NCI-H2107 (cell line): ENCODE results near the gene ARF1.
"Not testable (repeated sequence)": the region's sequence is repeated elsewhere in the genome, so short reads cannot be mapped to it uniquely, and the experiment has no call there.

ENCODE experiments used
- DNase-seq: peaks from one replicate; lab custom pipeline; 2025; lab: John Stamatoyannopoulos, UW

ARF1 gene

DNA sequence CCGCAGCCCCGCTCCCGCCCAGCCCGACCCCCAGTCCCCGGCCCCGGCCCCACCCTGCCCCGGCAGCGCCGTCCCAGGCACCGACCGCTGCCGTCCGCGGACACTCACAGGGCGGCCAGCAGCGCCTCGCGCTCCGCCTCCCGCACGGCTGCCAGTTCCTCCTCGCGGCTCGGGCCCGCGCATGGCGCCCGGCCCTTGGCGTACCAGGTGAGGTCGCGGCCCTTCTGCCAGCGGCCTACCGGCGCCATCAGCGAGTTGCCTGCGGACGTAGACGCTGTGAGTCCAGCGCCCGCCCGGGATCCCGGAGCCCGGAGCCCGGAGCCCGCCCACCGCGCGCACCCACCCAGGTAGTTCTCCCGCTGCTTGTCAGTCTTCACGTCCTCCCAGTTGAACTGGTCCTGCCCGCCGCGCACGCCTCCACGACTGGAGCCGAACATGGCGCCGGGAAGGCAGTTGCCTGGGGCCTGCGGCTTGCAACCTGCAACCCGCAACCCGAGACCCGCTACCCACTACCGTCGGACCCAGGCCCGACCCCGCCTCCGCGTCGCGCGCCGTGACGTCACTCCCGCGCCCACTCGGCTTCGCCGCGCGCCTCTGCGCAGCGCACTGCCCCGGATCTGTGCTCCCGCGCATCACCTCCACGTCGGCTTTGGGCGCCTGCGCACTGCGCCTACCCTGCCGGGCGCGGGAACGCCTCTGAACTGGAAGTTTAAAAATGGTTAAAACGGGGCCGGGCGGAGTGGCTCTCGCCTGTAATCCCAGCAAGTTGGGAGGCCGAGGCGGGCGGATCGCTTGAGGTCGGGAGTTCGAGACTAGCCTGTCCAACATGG lies 20.5 kb downstream of the ARF1 start, which contains the start of gene C1orf35:
TSS of gene C1orf35 (minus strand) at position 535 of the 830 bp plus-strand sequence. CDS start at position 437, 98 bp downstream.
- DNase-seq = peak; percentile 92

DNA sequence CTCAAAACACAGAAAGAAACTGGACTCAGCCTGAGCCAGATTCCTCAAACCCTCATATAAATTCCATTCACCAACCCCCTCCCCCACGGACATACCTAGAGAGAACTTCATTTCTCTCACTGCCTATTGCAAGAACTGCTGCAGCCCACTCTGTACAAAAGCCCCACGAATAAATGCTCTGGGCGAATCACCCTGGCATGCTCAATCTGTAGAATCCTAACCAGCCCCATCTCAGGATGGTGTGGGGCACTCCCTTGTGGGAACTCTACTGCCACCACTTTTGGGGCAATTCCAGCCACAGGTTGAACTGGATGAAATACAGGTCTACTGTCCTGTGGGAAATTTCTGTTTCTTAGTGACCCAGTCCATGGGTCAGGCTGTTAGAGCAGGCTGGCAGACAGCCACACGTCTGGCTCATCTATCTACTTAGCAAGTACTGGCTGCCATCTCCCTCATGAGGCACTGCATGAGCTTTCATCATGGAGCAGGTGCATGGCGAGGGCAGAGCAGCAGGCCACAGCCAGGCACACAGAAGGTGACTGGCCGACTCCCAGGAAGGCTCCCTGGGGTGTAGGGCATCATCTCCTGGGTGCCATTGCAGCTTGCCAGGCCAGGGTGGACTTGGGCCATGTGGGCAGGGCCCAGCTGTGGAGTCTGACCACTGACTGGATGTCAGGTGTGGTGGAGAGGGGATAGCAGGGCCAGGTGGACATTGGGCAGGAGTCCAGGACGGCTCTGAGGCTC lies 22.2 kb downstream of the ARF1 start:
- DNase-seq = no peak

DNA sequence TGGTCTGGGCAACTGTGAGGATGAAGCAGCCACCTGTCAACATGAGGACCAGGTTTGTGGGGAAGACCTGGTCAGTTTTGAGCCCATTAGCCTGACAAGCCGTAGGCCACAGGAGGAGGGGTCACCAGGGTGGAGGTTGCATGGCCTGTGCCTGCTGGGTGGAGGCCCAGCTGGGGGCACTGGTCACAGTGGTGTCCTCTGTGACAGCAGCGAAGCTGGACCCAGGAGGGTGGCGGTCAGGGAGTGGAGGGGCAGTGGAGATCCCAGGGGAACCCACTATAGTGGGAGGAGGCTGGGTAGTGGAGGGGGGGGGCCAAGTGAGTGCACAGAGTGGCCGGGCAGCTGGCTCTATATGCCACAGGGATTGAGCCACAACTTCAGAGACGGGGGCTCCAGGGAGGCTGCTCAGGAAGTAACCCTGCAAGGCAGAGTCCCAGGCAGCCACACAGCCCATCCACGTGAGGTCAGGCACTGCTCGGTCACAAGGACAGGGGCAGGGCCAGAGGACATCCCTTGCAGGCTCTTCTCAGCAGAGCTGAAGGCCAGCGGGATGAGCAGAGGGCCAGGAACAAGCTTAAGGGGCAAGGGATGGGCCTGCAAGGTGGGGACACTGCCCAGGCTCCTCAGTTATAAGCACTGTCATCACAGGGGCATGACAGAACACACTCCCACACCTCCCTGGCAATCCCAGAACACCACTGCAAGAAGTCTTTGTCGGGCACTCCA lies 22.9 kb downstream of the ARF1 start:
- DNase-seq = no peak

DNA sequence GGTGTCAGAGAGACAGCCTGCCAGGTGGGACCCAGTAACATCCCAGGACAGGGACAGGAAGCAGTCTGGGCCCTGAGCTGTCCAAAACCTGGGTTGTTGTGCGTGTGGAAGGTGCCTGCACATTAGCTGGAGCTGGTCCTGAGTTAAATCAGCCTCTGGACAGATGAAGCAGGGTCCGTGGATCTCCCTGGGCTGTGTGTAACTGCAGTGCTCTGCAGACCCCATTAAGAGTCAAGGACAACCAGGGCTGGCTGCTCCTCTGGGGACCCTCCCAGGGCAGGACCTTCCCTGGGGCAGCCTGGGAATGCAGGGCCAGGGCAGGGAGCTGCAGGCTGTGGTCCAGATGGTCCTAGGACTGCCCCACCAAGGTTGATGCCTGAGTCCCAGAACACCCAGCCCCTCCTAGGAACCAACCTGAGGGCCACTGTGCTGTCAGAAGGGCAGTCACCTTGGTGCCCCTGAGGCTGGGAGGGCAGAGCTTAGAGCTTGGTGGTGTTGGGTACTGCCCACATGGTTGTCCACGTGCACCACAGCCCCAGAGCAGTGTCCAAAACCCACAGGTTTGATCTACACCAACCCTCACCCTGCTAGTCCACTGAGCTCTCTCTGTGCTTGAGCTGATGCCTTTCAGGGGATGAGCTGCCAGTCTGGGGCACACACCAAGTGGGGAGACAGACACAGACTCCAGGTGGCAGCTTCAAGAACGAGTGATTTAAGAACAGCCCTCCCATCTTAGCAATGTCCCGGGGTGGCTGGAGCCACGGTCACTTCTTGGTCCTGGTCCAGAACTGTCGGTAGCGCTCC lies 23.7 kb downstream of the ARF1 start:
- no peak for DNase-seq

DNA sequence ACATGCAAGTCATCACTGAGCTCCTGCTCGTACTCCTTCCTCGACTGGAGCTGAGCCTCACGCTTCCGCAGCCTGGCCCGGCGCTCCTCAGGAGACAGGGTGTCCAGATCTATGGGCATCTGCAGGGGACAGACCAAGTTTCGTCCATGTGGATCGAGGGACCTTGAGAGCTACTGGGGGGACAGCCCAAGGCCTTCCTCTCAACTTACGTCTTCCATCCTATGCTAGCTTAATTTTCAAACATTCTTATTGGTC lies 24.2 kb downstream of the ARF1 start:
- DNase-seq = no peak

GRCh38 chr1:228107636-228108035 lies 25.1 kb downstream of the ARF1 start:
- no peak for DNase-seq

DNA sequence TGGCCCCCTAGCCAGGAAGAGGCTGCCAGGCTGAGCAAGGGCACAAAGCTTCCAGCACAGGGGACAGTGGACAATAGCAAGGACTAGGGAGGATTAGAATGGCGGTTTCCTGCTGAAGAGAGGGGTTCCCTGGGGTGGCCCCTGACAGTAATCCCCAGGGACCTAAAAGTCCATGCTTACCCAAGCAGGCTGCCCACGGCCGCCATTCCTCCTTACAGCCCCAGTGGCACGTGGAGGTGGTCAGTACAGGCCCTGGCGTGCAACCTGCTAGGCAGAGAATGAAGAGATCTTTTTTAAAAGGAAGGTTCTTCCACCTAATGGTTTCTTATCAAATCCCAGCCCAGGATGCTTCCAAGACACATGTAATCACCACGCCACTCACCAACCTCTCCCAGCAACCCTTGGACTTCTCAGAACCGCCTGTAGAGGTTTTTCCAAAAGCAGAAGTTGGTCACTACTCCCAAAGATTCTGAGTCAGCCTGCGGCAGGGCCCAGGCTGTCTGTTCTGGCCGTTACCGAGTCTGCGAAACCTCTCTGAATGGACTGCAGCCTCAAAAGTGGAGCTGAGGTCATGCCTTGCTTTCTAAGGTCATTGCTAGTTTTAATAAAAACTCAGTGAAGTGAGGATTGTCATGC lies 25.7 kb downstream of the ARF1 start:
- no peak for DNase-seq

DNA sequence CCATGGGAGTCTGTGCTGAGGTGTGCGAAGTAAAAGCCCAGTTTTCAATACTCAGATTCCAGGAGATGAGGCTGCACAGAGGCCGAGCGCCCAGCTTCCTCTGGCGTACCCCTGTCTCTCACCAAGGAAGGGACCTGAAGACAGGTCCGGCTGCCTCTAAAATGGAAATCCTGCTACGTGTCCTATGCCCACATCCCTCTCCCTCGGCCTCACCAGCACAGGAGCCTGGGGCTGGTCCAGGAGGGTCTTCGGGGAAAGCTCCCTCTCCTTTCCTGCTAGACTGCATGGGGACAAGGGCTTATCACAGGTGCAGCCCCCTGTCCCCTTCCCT lies 26.2 kb downstream of the ARF1 start:
- DNase-seq = no peak

GRCh38 chr1:228109073-228109961 lies 26.8 kb downstream of the ARF1 start, which contains the start of gene MRPL55:
TSS of gene MRPL55 (minus strand) at chr1:228109299. CDS start at chr1:228108260, 1,039 bp downstream.
- peak; percentile 95 for DNase-seq

- no peak for DNase-seq
These were observed 27.5 kb downstream of the ARF1 start for GRCh38 chr1:228109962-228110488.

GRCh38 chr1:228110556-228110955 lies 28.0 kb downstream of the ARF1 start:
- no peak for DNase-seq

DNA sequence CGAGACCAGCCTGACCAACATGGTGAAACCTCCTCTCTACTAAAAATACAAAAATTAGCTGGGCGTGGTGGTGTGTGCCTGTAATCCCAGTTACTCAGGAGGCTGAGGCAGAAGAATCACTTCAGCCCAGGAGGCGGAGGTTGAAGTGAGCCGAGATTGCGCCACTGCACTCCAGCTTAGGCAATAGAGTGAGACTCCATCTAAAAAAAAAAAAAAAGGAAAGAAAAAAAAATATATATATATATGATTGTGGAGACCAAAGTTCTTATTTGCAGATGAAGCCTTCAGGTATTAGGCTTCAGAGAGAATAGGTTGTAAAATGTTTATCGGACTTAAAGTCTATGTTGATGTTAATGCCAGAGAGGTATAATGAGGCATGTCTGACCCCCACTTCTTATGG lies 28.8 kb downstream of the ARF1 start:
- not testable (repeated sequence) for DNase-seq

- DNase-seq = no peak
These were observed 29.7 kb downstream of the ARF1 start for GRCh38 chr1:228112167-228112566.

DNA sequence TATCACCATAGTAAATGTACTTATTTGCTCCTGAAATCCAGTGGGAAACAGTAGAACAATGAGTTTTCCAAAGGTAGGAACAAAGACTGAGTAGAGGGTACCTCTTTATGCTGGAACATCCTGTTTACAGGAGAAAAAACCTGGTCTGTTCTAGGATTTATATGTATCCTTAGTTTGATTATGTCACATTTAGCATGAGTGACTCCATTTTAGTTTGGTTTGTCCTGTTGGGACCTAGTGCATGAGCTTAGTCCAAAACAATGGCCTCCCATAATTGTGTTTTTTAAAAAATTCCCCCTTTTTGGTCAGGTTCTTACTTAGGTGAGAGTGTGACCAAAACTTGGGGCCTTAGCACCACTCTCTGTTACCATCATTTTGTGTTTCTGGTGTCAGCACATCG lies 30.1 kb downstream of the ARF1 start:
- DNase-seq = no peak

DNA sequence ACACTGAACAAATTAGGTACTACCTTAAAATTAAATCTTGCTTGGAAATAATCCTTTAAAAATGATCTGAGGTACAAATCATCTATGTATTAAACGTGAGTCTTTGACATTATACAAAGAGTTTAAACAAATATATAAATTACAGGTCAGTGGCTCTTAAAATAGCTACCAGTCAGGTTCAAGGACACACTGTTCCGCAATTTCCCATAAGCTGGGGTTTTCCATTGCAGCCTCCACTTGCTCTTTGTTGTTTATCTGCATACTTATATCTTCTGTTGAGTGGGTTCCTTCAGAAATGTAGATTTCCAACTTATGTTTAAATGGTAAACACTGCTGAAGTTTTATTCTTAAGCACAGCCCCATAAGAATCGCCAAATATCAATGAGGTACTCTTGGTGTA lies 32.3 kb downstream of the ARF1 start:
- no peak for DNase-seq

GRCh38 chr1:228117335-228117734 lies 34.8 kb downstream of the ARF1 start:
- no peak for DNase-seq

- DNase-seq = no peak
These were observed 35.5 kb downstream of the ARF1 start for GRCh38 chr1:228118040-228118439.

DNA sequence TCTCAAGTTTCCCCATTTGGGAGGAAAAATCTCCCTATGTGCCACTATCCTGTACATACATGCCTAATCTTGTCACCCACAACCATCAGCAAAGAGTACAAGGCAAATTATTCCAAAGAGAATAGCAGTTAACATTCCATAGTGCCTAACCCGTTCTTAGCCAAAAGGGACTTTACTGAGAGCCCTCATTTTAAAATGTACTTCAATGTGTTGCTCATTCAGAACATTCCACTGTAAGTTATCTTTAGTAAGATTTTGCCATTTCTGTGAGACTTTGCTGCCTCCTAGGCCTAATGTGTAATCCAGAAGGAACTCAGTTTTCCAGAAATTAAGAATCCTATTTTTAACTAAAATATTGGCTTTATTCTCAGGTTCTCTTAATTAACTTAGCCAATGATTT lies 37.8 kb downstream of the ARF1 start:
- DNase-seq = no peak

- no peak for DNase-seq
These were observed 38.5 kb downstream of the ARF1 start for GRCh38 chr1:228120857-228121489.

- DNase-seq = no peak
These were observed 40.5 kb downstream of the ARF1 start for GRCh38 chr1:228122921-228123441.
